OCI-M1 (cell line): ENCODE results near the gene METTL22.

Experiments used
- DNase-seq: peaks from one replicate; lab custom pipeline; 2025; lab: John Stamatoyannopoulos, UW

METTL22 gene

DNA sequence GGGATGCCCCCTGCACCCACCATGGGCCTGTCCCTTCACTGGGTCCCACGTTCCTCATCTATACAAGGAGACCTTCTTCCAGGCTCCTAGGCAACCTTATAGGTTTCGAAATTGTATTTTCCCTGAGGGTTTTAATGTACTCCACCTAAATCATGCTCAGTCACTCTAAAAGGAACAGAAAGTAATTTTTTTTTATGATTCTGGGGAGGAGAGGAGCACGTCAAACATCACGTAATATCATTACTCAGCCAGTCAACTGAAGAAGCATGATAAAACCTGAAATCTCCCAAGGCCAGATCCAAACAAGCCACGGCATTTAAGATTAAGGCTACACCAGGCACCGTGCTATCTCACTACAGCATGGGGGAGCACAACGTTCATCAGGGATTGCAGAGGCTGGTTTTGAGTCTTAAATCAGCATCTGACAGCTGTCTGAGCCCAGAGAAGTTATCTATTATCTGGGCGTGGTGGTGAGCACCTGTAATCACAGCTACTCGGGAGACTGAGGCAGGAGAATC lies 27.3 kb upstream of the METTL22 start:
- DNase-seq: peak; percentile 96

- DNase-seq: no peak
Observed at GRCh38 chr16:8595783-8596182, 25.7 kb upstream of the METTL22 start.

GRCh38 chr16:8596581-8596980 lies 24.9 kb upstream of the METTL22 start:
- no peak for DNase-seq

DNA sequence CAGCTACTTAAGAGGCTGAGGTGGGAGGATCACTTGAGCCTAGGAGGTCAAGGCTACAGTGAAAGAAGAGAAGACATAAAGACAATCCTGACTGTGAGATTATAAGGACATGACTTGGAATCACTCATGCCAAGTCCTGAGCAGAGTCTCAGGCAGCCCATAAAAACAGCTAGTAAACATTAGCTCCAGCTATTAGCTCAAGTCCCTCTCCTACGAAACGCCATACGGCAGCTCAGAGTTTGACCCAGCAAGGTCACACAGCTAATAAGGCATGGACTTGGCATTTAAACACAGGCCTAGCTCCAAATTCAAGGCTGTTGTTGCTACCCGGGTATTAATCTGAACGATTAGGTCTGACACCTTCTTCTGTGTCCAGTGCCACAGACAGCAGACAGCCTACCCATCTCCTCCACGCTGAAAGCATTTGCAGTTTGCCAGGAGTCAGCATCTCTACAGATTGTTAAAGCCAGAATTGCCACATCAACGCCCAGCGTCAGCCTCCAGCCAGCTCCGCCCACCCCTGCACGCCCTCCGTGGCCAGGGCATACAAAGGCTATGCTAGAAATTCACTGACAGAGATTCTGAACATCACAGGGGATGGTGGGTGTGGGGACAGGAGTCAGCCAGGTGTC lies 21.2 kb upstream of the METTL22 start:
- DNase-seq: no peak

DNA sequence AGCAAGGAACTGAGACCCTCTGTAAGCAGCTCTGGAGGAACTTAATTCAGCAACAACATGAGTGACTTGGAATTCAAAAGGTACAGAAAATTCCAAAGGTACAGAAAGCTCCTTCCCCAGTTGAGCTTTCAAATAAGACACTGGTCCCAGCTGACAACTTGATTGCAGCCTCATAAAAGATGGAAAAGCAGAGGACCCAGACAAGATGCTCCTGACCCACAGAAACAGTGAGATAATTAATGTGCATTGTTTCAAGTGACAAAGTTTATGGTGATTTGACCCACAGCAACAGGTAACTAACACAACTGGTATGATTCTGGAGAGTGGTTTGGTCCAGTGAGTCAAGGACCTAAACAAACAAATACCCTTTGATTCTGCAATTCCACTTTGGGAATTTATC lies 15.9 kb upstream of the METTL22 start:
- no peak for DNase-seq

GRCh38 chr16:8607214-8607613 lies 14.3 kb upstream of the METTL22 start:
- DNase-seq: no peak

- DNase-seq: no peak
Observed at GRCh38 chr16:8611122-8611521, 10.4 kb upstream of the METTL22 start.

GRCh38 chr16:8611886-8612600 lies 9.5 kb upstream of the METTL22 start:
- DNase-seq: no peak

- no peak for DNase-seq
Observed at GRCh38 chr16:8614435-8615029, 7.0 kb upstream of the METTL22 start.

GRCh38 chr16:8619671-8620370 lies 1.7 kb upstream of the METTL22 start:
- no peak for DNase-seq

- DNase-seq: no peak
Observed at GRCh38 chr16:8620535-8620934, 963 bp upstream of the METTL22 start.

- no peak for DNase-seq
Observed at GRCh38 chr16:8621222-8621571, 301 bp upstream of the METTL22 start.

- DNase-seq: no peak
Observed at GRCh38 chr16:8622315-8622656, 788 bp downstream of the METTL22 start.

DNA sequence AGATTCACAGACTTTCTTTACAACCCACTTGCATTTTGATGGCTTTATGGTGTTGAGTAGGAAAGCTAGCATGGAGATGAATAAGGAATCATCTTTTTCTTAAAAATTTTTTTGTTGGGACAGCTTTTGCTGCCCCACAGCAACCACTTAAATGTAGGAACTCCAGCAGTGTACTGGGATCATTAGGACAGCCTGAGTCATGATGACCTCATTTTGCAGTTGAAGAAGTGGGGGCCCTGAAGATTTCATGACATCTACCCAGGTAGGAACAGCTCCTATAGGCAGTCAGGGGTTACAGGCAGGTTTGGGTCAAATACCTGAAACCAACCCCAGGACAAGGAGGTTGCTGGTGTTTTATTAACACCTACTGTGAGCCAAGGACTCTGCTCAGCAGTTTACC lies 2.1 kb downstream of the METTL22 start:
- DNase-seq: no peak

DNA sequence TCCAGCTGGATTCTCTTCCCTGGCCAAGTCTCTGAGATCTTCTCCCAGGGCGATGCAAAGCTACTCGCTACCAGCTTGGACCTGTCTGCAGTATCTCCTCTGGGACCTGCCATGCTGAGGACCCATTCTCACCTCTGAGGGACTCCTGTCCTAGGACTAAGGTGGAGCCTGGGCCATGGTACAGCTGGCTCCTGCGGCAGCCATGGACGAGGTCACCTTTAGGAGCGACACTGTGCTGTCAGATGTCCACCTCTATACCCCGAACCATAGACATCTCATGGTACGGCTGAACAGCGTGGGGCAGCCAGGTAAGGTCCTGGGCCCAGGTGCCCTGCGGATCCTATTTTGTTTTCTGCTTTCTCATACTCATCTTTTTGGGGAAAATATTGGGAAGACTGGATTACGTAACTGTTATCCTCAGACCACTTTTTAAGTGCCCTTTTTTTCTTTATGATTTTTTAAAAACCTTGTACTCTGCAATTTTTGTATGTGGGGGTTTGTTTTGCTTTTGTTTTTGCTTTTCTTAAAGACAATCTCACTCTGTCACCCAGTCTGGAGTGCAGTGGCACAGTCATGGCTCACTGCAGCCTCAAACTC lies 4.1 kb downstream of the METTL22 start:
- DNase-seq: no peak

- no peak for DNase-seq
Observed at GRCh38 chr16:8626946-8627345, 5.4 kb downstream of the METTL22 start.

- DNase-seq: no peak
Observed at GRCh38 chr16:8627456-8627855, 6.0 kb downstream of the METTL22 start.

- no peak for DNase-seq
Observed at GRCh38 chr16:8628981-8629725, 7.7 kb downstream of the METTL22 start.

DNA sequence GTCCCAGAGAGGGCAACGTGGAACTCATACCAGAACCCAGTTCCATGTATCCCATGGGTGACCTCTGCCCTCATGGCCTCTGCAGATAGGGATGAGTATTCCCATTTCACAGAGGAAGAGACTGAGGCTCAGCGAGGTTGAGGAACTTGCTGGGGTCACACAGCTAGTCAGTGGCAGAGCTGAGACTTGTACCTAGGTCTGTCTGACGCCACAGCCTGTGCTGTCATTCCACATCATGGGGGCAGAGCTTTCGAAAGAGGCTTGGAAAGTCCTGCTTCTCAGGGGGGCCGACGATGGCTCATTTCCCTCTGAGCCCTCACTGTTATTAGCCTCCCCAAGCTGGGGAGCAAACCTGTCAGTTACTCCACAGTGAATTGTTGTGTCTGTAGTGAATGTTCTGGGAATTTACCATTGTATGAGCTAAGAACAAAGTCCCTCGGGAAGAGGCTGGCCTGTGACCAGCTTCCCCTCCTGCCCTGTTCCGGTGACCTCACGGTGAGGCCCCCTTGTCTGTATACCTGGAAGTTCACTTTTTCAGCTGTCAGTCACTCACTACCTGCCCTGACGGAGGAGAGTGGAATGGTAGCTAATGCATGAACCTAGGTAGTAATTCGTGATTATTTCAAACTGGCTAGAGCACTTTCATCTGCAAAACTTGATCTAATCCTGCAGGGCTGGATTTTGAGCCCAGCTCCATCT lies 8.9 kb downstream of the METTL22 start:
- DNase-seq: no peak

GRCh38 chr16:8631373-8631772 lies 9.9 kb downstream of the METTL22 start:
- DNase-seq: no peak

DNA sequence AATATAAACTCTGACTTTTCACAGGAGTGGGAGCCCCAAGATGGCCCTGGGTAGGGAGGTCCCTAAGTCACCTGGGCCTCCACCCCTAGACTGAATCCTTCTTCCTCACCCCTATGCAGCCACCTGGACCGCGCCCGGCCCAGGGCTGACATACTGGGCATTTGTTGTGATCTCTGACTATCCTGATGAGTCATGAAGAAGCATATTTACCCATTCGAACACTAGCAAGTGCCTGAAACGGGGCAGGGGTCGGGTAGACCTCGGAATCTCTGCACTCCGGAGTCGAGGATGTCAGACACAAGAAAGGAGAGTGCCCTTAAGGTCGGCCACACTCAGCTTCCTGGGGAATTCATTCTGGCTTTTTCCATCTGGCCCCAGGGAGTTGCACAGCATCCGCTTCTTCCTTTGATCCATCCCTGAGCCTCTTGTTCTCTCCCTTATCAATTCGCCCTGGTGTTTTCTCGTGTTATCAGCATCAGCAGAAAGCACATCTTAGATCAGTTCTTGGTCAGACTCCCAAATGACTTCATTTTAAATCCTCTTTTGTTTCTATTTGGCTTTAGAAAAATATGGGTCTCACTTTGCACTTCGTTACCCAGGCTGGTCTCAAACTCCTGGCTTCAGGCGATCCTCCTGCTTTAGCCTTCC lies 10.4 kb downstream of the METTL22 start:
- DNase-seq: peak; percentile 65
